Chondrocyte (in vitro differentiated cells): Measurements from ENCODE around the gene BMP7. TPM values are rescaled to one million over a fixed set of nuclear protein-coding genes. Genes with fewer than 3 reads are reported as not detected.

Experiments used
- DNase-seq: peaks from one replicate; pipeline ENCODE4 v3.0.0; 2021; ENCODE audit warnings: mixed read lengths, low spot score
- H3K27ac Mint-ChIP-seq: one replicate; pipeline ENCODE4 v1.8.0; 2021; ENCODE audit warnings: mild to moderate bottlenecking, moderate library complexity, mixed read lengths; ENCODE audit not compliant: unreplicated experiment
- H3K27me3 Mint-ChIP-seq: 2 replicates; pipeline ENCODE4 v1.8.0; 2021; ENCODE audit warnings: low read depth, mixed read lengths
- H3K36me3 Mint-ChIP-seq: 2 replicates; pipeline ENCODE4 v1.8.0; 2021; ENCODE audit warnings: low read depth, mixed read lengths
- H3K4me1 Mint-ChIP-seq: 2 replicates; pipeline ENCODE4 v1.8.0; 2021; ENCODE audit warnings: low read depth, mild to moderate bottlenecking, mixed read lengths
- H3K4me3 Mint-ChIP-seq: one replicate; pipeline ENCODE4 v1.8.0; 2021; ENCODE audit warnings: mild to moderate bottlenecking, moderate library complexity, mixed read lengths; ENCODE audit not compliant: unreplicated experiment
- H3K9me3 Mint-ChIP-seq: 2 replicates; pipeline ENCODE4 v1.8.0; 2021; ENCODE audit warnings: low read depth, mixed read lengths
- CTCF ChIP-seq: fragments of 200-600 bp; sonication (generic); IDR thresholded peaks from 2 replicates; pipeline ENCODE4 v1.5.0; 2021; ENCODE audit warnings: antibody characterized with exemption, mild to moderate bottlenecking, moderate library complexity
- total RNA-seq: library from RNA; stranded (reverse); gene quantifications from 3 replicates; pipeline ENCODE4 v1.2.1, GENCODE V29; 2021

BMP7 gene
- total RNA-seq, 1 donor from 2014 or later: not detected

DNA sequence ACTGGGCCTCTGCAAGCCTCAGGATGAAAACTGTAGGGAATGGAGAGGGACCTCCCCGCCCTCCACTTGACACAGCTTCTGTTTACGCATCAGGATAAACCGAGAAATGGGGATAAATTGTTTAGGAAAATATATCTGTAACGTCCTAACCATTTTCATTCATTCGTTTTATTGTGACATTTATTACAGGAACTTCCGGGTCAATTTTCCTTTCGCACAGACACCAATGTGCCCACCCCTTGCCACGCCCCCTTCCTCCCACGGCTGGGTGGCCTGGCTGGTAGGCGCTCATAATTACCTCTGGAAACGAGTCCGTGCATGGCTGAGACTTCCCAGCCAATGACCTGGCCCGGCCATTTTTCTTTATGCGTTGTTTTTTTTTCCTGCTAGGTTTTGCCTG is 96.1 kb downstream of the BMP7 start:
- Mint-ChIP-seq H3K4me1 (no peaks in the 10 kb centered on the region), H3K4me3 (no peak overlapping the region), H3K27ac (no peak overlapping the region), H3K27me3 (peaks cover 7% of the 10 kb centered on the region), H3K9me3 (no peaks in the 10 kb centered on the region), H3K36me3 (no peaks in the 10 kb centered on the region)
- no peak for DNase-seq
- no peak for TF ChIP-seq CTCF

DNA sequence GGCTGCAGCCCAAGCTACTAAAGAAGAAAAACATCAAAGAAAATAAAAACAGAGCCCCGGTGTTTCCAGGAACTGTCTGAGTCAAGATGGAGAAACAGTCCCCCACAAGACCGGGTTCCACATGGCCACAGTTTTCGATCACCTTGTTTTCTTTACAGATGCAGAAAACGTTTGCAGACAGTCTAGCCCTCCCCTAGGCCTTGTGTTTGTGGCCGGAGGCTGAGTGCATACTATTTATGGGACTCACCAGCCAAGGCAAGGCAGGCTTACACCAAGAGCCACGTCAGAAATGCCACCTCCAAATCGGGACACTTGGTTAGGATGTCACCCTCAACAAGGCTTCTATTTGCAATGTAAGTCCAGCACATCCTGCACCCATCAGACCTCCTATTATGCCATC is 97.3 kb downstream of the BMP7 start:
- Mint-ChIP-seq H3K36me3 (no peaks in the 10 kb centered on the region), H3K4me3 (no peak overlapping the region), H3K4me1 (no peaks in the 10 kb centered on the region), H3K27ac (no peak overlapping the region), H3K27me3 (peaks cover 3% of the 10 kb centered on the region), H3K9me3 (peaks cover under 1% of the 10 kb centered on the region)
- no peak for DNase-seq
- TF ChIP-seq CTCF: no peak

DNA sequence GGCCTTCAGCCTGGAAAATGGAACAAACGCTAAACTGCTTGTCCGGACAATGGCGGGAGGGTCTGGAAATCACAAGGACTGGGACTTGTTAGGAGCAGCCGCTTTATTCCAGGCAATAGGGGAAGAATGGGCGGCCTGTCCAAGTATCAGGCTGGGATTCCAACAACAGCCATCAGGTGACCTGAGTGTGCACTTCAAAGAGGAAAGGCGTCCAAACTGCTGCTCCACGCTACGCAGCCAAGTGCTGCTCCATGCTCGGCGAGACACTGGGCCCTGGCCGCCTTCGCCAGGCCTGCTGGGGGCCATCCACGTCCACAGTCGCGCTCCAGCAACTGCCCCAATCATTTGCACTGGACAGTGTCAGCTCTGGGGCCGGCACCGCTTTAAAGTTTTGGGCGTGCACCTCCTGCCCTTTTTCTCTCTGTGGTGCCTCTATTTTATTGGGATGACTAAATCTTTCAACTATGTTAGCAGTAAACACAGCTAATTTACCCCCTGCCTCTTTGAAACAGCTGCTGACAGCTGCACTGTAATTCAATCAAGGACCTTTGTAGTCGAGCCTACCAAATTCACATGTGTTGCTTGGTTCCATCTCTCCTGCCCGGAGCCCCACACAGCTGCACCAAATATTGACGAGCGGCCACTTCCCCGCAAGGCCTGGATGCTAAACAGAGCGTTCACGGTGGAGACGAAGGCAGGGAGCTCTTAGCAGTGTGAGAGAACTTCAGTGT is 98.3 kb downstream of the BMP7 start:
- Mint-ChIP-seq H3K4me1 (no peaks in the 10 kb centered on the region), H3K27ac (no peak overlapping the region), H3K27me3 (peaks cover 3% of the 10 kb centered on the region), H3K9me3 (peaks cover 6% of the 10 kb centered on the region), H3K36me3 (no peaks in the 10 kb centered on the region), H3K4me3 (no peak overlapping the region)
- no peak for DNase-seq
- no peak for TF ChIP-seq CTCF

DNA sequence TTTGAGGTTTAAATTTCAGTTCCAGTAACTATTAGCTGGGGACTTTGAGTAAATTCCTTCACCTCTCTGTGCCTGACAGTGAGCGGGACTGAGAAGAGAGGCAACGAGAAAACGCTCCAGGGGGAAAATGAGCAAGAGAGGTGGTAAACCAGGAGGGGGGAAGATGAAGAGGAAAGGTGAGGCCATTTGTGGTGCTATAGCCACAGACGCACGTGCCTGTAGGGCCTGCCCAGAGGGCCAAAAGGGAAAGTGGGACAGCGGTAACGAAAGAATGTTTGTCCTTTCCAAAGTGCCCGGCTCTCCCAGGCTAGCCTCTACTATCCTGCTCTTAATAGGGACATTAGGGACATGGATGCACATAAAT is 99.2 kb downstream of the BMP7 start:
- no peak for TF ChIP-seq CTCF
- no peak overlapping the region for H3K27ac Mint-ChIP-seq
- H3K36me3 Mint-ChIP-seq: no peaks in the 10 kb centered on the region
- H3K4me3 Mint-ChIP-seq: no peak overlapping the region
- H3K4me1 Mint-ChIP-seq: no peaks in the 10 kb centered on the region
- peaks cover 6% of the 10 kb centered on the region for H3K9me3 Mint-ChIP-seq
- peaks cover 5% of the 10 kb centered on the region for H3K27me3 Mint-ChIP-seq
- DNase-seq: no peak

- no peak for TF ChIP-seq CTCF
- Mint-ChIP-seq H3K9me3 (peaks cover 6% of the 10 kb centered on the region), H3K27me3 (peaks cover 9% of the 10 kb centered on the region), H3K4me3 (no peak overlapping the region), H3K36me3 (no peaks in the 10 kb centered on the region), H3K27ac (no peak overlapping the region), H3K4me1 (no peaks in the 10 kb centered on the region)
- DNase-seq: no peak
These were observed 99.7 kb downstream of the BMP7 start for GRCh38 chr20:57166568-57167291.
